IPS-NIHi11 (cell line): ENCODE measurements around the gene CHST2.
"Not testable (repeated sequence)": the region's sequence is repeated elsewhere in the genome, so short reads cannot be mapped to it uniquely, and the experiment has no call there.

Source experiments
- DNase-seq: peaks from one replicate; pipeline ENCODE4 v3.0.0; 2012; ENCODE audit warnings: mixed read lengths, low spot score

Gene CHST2

DNA sequence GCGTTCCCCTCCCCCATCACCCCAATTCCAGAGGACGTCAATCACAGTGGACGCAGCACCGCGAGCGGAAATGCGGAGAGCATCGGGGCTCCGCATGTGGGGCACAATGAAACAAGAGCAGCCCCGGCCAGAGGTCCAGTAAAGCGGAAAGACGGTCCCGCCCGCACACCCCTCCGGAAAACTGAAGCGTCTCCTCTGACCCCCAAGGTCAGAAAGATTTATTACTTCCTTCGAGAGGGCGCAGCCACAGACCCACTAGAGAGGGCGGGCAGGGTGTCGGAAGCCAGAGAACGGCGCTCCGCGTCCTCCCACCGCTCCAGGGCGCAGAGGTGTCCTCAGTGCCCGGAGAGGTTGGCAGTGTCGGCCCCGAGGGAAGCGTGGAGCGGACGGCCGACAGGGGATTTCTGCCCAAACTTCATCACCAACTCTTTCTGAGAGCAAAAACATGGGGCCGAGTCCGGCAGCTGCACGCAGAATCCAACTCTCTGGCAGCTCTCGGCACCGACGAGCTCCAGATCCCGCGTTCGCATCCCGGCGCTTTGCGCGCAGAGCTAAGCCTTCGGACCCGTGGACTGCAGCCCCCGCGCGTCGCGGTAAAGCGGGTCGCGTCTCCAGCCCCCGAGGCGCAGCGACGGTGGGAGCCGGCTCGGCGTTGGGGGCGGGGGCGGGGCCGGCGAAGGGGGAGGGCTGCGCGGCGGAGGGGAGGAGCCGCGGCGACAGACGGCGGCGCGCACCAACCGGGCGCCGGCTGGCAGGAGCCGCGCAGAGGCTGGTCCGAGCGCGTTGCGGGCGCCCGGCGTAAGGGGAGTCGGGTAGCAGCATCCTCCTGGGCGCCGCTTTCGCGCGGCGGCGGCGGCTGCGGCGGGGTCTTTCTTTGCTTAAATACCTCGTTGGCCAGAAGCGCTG, at the start of gene CHST2:
CHST2 (plus strand) TSS at position 763 of the 906 bp plus-strand sequence. CDS start 1,046 bp downstream, outside the sequence.
- DNase-seq: peak; percentile 98

DNA sequence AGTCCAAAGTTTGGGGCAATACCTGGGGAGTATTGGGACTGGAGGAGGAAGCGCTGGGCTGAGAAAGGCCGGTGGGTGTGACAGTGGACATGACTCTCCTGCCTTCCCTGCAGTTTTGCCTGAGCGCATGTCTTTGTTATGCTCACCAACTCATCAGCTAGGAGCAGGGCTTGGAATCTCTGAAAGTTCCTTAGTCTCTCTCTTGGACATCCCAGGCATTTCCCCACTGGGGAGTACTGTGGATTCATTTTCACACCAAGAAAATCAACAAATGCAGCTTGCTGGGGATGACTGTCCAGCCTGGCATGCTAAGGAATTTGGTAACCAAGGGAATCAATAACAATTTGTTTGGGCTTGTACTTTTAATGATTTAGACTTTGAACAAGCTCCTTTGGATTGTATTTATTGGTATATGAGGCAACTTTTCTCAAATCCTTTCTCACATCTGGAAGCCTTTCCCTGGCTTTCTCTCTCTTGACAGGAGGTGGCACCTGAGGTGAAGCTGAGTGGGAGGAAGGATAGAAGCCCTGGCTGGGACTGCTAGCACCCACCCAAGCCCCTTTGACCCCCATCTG, 48.5 kb upstream of the CHST2 start:
- peak; percentile 69 for DNase-seq

DNA sequence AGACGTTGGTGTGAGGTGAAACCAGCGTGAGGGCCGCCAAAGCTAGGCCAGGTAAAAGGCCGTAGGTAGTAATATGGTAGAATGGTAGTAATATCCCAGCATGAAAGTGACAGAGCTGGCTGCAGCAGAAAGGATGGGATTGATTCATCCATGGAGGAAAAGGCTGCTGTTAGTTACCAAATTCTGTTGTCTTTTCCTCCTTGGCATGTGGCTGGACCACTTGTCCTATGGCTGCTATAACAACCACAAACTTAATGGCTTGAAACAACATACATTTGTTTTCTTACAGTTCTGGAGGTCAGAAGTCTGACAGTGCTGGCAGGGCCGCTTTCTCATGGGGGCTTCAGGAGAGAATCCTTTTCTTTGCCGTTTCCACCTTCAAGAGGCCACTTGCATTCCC, 47.8 kb upstream of the CHST2 start:
- DNase-seq: no peak

- not testable (repeated sequence) for DNase-seq
Measured at GRCh38 chr3:143072298-143073020, 47.1 kb upstream of the CHST2 start.

- not testable (repeated sequence) for DNase-seq
Measured at GRCh38 chr3:143073541-143073940, 46.0 kb upstream of the CHST2 start.

DNA sequence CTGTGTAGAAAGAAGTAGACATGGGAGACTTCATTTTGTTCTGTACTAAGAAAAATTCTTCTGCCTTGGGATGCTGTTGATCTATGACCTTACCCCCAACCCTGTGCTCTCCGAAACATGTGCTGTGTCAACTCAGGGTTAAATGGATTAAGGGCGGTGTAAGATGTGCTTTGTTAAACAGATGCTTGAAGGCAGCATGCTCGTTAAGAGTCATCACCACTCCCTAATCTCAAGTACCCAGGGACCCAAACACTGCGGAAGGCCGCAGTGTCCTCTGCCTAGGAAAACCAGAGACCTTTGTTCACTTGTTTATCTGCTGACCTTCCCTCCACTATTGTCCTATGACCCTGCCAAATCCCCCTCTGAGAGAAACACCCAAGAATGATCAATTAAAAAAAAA, 45.6 kb upstream of the CHST2 start:
- DNase-seq: not testable (repeated sequence)

GRCh38 chr3:143078883-143079282, 40.7 kb upstream of the CHST2 start:
- DNase-seq: no peak

DNA sequence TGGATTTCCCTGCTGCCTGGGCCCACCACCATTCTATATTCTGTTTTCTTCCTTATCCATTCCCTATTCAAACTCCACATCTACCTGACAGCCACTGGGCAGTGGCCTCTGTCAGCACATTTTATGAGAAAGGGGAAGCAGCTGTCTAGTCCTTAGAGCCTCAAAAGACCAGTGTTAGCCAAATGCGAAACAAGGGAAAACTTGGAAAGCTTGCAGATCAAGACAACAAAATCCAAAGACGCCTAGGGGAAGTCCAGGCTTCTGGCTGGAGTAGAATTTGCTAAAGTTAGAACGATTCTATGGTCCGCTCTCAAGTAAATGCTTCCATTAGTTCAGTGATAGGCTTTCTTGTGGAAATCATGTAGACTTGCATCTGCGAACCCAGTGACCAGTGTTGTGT, 39.4 kb upstream of the CHST2 start:
- no peak for DNase-seq

GRCh38 chr3:143081365-143081764, 38.2 kb upstream of the CHST2 start:
- DNase-seq: no peak

- no peak for DNase-seq
Measured at GRCh38 chr3:143081844-143082778, 37.5 kb upstream of the CHST2 start.

- no peak for DNase-seq
Measured at GRCh38 chr3:143083781-143084180, 35.8 kb upstream of the CHST2 start.

- DNase-seq: peak; percentile 47
Measured at GRCh38 chr3:143084856-143085731, 34.5 kb upstream of the CHST2 start.

GRCh38 chr3:143088835-143089234, 30.7 kb upstream of the CHST2 start:
- no peak for DNase-seq

DNA sequence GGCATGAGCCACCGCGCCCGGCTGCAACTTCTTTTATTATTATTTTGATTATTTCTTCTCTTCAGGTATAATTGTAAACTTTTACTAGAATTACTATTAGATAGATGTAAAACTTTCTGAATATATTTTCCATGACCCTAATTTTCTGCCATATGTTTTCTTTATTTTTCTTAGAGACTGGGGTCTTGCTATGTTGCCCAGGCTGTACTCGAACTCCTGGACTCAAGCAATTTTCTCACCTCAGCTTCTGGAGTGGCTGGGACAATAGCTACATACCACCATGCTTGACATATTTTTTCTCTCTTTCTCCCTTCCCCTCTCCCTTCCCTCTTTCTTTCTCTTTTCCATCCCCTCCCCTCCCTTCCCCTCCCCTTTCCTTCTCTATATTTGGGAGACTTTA, 29.6 kb upstream of the CHST2 start:
- DNase-seq: no peak

- no peak for DNase-seq
Measured at GRCh38 chr3:143090486-143090885, 29.1 kb upstream of the CHST2 start.

- DNase-seq: no peak
Measured at GRCh38 chr3:143090976-143091837, 28.4 kb upstream of the CHST2 start.

DNA sequence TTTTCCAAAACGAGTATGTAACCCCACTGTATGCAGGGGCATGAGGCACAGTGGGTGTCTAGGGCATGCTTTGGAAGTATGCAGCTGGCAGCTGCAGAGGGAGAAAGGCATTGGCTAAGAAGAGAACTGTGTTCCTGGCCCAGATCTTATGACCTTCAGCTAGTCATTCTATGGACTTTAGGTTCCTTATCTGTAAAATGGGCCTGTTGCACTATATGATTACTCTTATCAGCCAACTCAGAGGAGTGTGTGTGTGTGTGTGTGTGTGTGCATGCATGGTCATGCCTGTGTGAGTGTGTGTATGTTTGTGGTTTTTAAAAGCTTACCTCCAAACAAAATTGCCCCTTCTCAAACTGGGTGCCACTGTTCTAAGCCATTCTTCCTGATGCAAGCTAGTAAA, 27.4 kb upstream of the CHST2 start:
- no peak for DNase-seq

GRCh38 chr3:143095813-143096212, 23.8 kb upstream of the CHST2 start:
- no peak for DNase-seq

DNA sequence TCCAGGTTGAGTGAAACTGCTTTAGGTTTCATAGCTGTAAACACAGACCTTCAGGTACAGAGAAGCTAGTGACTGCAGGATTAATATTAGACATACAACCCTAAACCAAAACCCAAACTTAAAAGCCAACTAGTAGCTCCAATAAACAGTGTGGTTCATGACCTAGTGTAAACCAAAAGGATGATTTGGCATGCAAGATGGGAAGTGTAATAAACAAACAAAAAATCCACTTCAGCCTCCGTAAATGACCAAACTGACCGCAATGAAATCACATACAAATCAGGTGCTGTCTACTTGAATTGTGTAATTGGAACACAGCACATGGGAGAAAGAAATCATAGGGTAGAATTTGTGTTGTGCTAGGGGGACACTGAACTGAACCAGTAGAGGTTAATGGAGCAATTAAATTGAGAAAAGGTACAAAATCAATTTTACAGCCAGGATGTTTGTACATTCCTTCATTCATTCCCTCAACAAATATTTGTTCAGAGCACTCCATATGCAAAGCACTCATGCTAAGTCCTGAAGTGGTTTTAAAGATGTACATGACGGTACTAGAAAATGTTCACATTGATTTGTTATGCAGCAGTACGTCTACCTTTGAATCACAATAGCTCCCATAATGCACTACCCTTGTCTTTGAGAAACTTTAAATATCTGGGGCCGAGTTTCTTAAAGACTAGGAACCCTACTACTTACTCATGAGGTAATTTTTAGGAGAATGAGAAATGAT, 21.4 kb upstream of the CHST2 start:
- no peak for DNase-seq
